ENCODE data around the gene SPAST.
"Not testable (repeated sequence)": the region's sequence is repeated elsewhere in the genome, so short reads cannot be mapped to it uniquely, and the experiment has no call there.

Gene SPAST

DNA sequence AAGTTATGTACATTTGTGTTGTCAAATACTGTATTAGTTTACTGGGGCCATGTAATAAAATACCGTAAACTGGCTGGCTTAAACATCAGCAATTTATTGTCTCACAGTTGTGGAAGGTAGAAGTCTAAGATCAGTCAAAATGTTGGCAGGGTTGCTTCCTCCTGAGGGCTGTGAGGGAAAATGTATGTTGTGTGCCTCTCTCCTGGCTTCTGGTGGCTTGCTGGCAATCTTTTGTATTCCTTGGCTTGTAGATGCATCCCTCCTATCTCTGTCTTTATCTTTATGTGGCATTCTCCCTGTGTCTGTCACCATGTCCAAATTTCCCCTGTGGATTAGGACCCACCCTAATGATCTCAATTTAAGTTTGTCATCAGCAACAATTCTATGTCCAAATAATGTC lies 65.3 kb downstream of the SPAST start:
- DNase-seq = no peak

- no peak for DNase-seq
These were observed 65.7 kb downstream of the SPAST start for GRCh38 chr2:32129086-32129485.

DNA sequence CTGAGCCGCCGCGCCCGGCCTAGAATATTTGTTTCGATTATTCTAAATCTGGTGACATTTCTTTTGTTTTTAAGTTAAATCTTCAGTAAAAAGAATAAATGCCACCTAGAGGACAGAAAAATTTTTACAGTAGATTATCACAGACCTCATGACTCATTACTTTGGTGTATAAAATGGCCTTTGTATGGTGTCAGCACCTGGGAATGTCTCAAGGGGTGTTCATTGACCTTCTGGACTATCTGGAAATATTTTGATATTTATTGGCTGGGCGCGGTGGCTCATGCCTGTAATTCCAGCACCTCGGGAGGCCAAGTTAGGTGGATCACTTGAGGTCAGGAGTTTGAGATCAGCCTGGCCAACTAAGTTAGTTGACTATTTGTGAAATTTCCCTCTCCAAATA lies 72.1 kb downstream of the SPAST start:
- DNase-seq = no peak

DNA sequence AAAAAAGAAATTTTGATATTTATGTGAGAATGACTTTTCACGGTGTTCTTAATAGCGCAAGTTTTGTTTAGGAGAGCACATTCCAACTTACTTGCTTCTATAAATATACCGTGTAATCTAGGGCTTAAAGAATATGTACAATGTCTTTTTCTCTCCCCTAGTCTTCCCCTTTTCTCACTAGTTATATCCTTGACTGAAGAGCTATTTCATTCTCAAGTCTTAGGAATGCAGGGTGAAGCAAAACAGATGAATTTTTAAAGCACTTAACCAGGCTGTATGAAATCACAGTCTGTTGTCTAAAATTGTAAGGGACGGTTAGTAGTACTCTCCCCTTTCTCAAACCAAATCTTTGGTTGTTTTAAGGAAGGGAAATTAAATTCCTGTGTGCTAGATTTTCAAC lies 72.7 kb downstream of the SPAST start:
- no peak for DNase-seq

DNA sequence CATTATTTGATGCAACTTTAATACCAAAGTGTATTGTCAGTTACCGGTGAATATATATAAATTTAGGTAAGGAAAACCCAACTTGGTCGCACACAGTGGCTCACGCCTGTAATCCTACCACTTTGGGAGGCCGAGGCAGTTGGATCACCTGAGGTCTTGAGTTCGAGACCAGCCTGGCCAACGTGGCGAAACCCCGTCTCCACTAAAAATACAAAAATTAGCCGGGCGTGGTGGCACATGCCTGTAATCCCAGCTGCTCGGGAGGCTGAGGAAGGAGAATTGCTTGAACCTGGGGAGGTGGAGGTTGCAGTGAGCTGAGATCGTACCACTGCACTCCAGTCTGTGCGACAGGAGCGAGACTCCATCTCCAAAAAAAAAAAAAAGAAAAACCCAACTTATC lies 88.2 kb downstream of the SPAST start:
- not testable (repeated sequence) for DNase-seq

DNA sequence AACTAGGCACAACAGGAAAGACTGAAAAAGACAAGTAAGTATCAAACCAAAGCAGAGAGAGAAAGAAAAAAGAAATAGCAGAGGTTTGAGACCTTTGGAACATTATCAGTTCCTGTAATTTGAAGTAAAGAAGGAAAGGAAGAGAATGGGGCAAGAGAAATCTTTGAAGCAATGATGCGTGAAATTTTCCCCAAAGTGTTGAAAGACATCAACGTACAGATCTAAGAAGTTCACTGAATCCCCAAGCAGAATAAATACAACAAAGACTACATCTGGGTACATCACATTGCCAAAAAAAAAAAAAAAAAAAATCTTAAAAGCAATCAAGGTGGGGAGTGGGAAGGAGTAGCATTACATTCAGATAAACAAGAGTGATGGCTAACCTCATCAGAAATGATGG lies 96.3 kb downstream of the SPAST start:
- no peak for DNase-seq

DNA sequence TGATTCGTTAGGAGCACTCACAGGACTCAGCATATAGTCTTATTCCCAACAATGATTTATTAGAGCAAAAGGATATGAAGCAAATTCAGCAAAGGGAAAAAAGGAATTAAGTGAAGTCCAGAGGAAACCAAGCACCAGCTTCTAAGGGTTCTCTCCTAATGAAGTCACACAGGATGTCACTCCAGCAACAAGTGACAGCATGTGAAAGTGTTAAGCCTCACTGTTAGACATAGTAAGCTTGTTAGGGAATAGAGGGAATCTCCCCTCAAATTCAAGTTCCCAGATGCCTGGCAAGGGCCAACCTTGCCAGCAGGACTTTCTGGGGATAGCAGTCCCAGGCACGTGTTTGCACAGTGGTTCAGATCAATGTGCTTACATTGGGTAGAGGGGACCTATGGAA lies 97.9 kb downstream of the SPAST start:
- DNase-seq = no peak

GRCh38 chr2:32164254-32164653 lies 100.9 kb downstream of the SPAST start:
- not testable (repeated sequence) for DNase-seq

- DNase-seq = not testable (repeated sequence)
These were observed 101.6 kb downstream of the SPAST start for GRCh38 chr2:32165027-32165347.

DNA sequence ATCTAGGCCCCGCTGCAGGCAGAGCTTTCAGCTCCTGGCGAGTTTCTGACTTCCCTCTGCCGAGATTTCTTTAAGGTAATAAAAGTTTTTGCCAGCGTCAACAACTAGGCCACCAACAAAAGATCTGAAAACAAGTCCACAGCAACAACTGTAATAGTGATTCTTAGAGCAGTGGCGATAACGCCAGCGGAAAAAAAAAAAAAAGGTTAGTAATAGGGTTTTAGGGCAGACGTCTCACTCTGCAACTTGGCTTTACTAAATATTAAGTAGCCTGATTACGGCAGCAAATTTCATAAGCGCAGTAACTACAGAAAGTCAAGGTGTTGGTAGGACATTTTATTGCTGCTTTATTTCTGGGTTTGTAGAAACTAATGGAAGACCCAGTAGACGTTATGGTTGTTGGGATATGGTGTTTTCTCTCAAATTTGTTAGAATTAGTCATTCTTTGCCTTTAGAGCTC lies 102.8 kb downstream of the SPAST start:
- DNase-seq = no peak

DNA sequence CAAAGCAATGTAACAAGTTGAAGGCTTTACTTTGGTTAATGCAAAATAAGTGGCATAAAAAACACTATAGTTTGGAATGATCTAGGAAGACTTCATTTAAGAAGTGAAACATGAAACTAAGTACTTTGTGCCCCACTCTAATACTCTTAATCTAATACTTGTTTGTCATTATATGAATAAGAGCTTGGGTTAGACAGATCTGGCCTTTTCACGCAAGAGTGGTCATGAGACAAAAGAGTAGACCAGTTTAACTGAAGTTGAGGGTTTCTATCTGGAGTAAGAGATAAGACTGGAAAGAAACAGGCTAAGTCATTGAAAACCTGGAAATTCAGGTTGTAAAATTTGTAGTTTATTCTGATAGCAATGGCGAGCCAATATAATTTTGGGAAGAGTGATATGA lies 105.2 kb downstream of the SPAST start:
- no peak for DNase-seq

- no peak for DNase-seq
These were observed 109.5 kb downstream of the SPAST start for GRCh38 chr2:32172870-32173269.

DNA sequence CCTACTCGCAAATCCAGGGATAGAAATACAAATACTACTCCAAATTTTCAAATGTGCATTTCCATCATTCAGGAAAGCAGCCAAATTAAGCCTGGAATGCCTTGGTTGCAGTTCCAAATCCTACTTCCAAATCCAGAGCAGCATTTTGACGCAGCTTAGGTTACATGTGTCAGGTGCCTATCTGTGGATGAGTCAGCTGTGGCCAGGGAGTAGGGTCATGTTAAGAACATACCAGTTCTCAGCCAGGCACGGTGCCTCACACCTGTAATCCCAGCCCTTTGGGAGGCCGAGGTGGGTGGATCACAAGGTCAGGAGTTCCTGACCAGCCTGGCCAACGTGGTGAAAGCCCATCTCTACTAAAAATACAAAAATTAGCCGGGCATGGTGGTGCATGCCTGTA lies 119.3 kb downstream of the SPAST start:
- DNase-seq = no peak

GRCh38 chr2:32189011-32189410 lies 125.7 kb downstream of the SPAST start:
- no peak for DNase-seq

DNA sequence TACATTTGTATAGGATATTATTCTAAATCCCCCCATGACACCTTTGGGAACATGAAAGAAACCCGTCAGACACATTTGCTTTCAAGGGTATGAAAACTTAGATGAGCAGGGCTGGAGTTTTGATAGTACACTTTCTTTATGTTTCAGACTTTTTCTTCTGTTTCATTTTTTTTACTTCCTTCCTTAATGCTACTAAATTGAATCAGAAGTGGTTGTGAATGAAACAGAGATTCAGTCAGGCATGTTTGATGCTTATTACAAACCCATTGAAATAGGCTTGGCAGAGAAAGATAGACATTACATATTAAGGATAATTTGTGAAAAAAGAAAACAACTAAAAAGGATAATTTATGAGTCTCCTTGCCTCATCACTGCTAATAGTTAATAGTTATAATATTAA lies 129.1 kb downstream of the SPAST start:
- DNase-seq = no peak

GRCh38 chr2:32200814-32201213 lies 137.5 kb downstream of the SPAST start:
- no peak for DNase-seq

DNA sequence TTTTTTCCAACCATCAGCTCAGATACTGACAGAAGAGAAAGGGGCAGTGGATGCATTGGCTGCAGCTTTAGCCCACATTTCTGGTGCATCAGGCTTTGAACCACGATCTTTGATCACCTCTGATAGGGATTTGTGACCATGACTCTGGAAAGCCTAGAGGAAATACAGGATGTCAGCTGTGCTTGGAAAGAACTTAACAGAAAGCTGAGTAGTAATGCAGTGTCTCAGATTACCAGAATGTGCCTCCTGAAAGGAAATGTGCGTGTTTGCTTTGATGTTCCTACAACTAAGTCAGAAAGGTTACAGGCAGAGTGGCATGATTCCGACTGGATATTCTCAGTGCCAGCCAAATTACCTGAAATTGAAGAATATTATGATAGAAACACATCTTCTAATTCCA lies 140.1 kb downstream of the SPAST start:
- DNase-seq = not testable (repeated sequence)
